ENCODE data around the gene IL34. TPM values are rescaled to one million over a fixed set of nuclear protein-coding genes. Genes with fewer than 3 reads are reported as not detected.

Gene IL34
- total and polyA plus RNA-seq, 5 donors from 2014 or later = not detected

GRCh38 chr16:70656065-70656711 is 9.8 kb downstream of the IL34 start:
- ATAC-seq (ENCODE audit: low read depth in 2 of 2) (no peak), DNase-seq (no peak)
- H3K27me3 ChIP-seq (ENCODE audit: control insufficient read depth, insufficient read depth, low read length) = no peaks in the 10 kb centered on the region
- H3K9me3 Mint-ChIP-seq = no peaks in the 10 kb centered on the region
- no peak overlapping the region for H3K4me3 Mint-ChIP-seq
- H3K9me3 ChIP-seq (ENCODE audit: control insufficient read depth in 2 of 2, low read length in 2 of 2) = no peaks in the 10 kb centered on the region
- no peaks in the 10 kb centered on the region for H3K36me3 ChIP-seq (ENCODE audit: control insufficient read depth, insufficient read depth, low read length)
- H3K4me1 ChIP-seq (ENCODE audit: control insufficient read depth, insufficient read depth, low read length, poor library complexity, severe bottlenecking) = no peaks in the 10 kb centered on the region
- H3K4me3 ChIP-seq (ENCODE audit: low read depth, low read length) = no peak overlapping the region
- no peak overlapping the region for H3K27ac ChIP-seq (ENCODE audit: insufficient read depth, low read length, poor library complexity, severe bottlenecking)
- H3K27me3 Mint-ChIP-seq = peaks cover 5% of the 10 kb centered on the region
- peaks cover 0 to 7% (median 3%) of the 10 kb centered on the region in 4 donors for H3K4me1 Mint-ChIP-seq
- H3K27ac Mint-ChIP-seq = no peak overlapping the region
- no peaks in the 10 kb centered on the region for H3K36me3 Mint-ChIP-seq

DNA sequence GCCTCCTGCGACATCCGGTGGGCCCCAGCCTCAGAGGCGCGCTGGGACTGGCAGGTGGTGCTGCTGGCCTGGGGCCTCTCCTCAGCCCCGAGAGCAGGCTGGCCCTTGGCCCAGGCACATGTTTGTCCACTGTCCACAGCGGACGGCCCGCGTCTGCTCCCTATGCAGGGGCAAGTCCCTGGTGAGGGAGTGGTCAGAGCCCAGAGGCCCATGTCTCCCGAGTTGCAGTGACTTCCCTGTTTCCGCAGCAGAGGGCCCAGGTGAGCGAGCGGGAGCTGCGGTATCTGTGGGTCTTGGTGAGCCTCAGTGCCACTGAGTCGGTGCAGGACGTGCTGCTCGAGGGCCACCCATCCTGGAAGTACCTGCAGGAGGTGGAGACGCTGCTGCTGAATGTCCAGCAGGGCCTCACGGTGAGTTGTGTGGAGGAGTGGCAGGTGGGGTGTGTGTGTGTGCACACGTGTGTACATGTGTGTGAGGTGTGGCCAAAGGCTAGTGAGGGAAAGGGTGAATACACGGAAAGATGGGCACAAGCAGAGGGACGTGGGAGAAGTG is 10.4 kb downstream of the IL34 start:
- H3K27ac ChIP-seq (ENCODE audit: insufficient read depth, low read length, poor library complexity, severe bottlenecking) = no peak overlapping the region
- DNase-seq = no peak
- H3K36me3 Mint-ChIP-seq = no peaks in the 10 kb centered on the region

DNA sequence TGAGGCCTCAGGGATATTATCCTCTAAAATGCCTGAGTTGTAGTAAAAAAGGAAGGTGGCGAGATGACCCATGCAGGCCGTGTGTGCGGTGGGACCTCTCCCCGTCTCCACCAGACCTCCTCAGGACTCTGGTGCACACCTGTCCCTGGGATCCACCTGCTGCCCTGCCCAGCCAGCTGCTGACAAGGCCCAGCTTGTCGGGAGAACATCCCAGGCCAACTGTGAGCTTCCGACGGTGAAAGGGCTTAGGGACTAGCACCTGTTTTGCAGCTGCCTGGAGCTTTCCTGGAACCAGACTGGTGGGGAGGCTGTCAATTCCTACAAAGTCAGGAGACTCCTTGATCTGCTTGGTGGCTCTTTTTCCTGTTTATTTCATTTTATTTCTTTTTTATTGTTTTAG is 11.6 kb downstream of the IL34 start:
- H3K27me3 Mint-ChIP-seq = peaks cover 5% of the 10 kb centered on the region
- no peak for DNase-seq
- no peaks in the 10 kb centered on the region for H3K9me3 Mint-ChIP-seq
- H3K27me3 ChIP-seq (ENCODE audit: control insufficient read depth, insufficient read depth, low read length) = no peaks in the 10 kb centered on the region
- no peak overlapping the region for H3K4me3 ChIP-seq (ENCODE audit: low read depth, low read length)
- no peak overlapping the region for H3K27ac Mint-ChIP-seq
- no peaks in the 10 kb centered on the region for H3K4me1 ChIP-seq (ENCODE audit: control insufficient read depth, insufficient read depth, low read length, poor library complexity, severe bottlenecking)
- H3K36me3 ChIP-seq (ENCODE audit: control insufficient read depth, insufficient read depth, low read length) = no peaks in the 10 kb centered on the region
- ATAC-seq (ENCODE audit: low read depth in 2 of 2) = no peak
- no peaks in the 10 kb centered on the region for H3K9me3 ChIP-seq (ENCODE audit: control insufficient read depth in 2 of 2, low read length in 2 of 2)
- no peak overlapping the region for H3K27ac ChIP-seq (ENCODE audit: insufficient read depth, low read length, poor library complexity, severe bottlenecking)
- peaks cover 0 to 7% (median 3%) of the 10 kb centered on the region in 4 donors for H3K4me1 Mint-ChIP-seq
- no peak overlapping the region for H3K4me3 Mint-ChIP-seq
- H3K36me3 Mint-ChIP-seq = no peaks in the 10 kb centered on the region

More for the DNA sequence above, 10.4 kb downstream of the IL34 start:
- no peaks in the 10 kb centered on the region for H3K27me3 ChIP-seq (ENCODE audit: control insufficient read depth, insufficient read depth, low read length)
- Mint-ChIP-seq H3K4me1 (peaks cover 0 to 7% (median 3%) of the 10 kb centered on the region in 4 donors), H3K27ac (no peak overlapping the region), H3K9me3 (no peaks in the 10 kb centered on the region), H3K27me3 (peaks cover 5% of the 10 kb centered on the region), H3K4me3 (peak overlapping the region in 1 of 4 donors; percentile 90)
- no peak overlapping the region for H3K4me3 ChIP-seq (ENCODE audit: low read depth, low read length)
- no peaks in the 10 kb centered on the region for H3K9me3 ChIP-seq (ENCODE audit: control insufficient read depth in 2 of 2, low read length in 2 of 2)
- H3K36me3 ChIP-seq (ENCODE audit: control insufficient read depth, insufficient read depth, low read length) = no peaks in the 10 kb centered on the region
- no peak for ATAC-seq (ENCODE audit: low read depth in 2 of 2)
- no peaks in the 10 kb centered on the region for H3K4me1 ChIP-seq (ENCODE audit: control insufficient read depth, insufficient read depth, low read length, poor library complexity, severe bottlenecking)

GRCh38 chr16:70658921-70659320 is 12.6 kb downstream of the IL34 start:
- DNase-seq = no peak
- no peak for ATAC-seq (ENCODE audit: low read depth in 2 of 2)
- no peak overlapping the region for H3K4me3 Mint-ChIP-seq

DNA sequence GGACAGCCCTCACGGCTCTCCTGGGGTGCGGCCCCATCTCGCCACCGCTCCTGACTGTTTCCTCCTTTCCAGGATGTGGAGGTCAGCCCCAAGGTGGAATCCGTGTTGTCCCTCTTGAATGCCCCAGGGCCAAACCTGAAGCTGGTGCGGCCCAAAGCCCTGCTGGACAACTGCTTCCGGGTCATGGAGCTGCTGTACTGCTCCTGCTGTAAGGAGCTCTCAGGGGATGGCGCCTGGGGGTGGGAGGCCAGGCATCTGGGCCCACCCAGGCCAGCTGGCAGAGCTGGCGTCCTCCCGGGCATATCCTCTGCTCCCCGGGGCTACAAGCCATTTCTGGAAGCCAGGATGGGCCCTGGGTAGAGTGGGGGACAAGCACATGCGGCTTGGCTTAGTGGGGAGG is 13.2 kb downstream of the IL34 start:
- H3K36me3 ChIP-seq (ENCODE audit: control insufficient read depth, insufficient read depth, low read length) = no peaks in the 10 kb centered on the region
- H3K9me3 ChIP-seq (ENCODE audit: control insufficient read depth in 2 of 2, low read length in 2 of 2) = no peaks in the 10 kb centered on the region
- Mint-ChIP-seq H3K4me1 (no peaks in the 10 kb centered on the region), H3K36me3 (no peaks in the 10 kb centered on the region), H3K27ac (no peak overlapping the region), H3K27me3 (peaks cover 5% of the 10 kb centered on the region), H3K9me3 (no peaks in the 10 kb centered on the region), H3K4me3 (no peak overlapping the region)
- ATAC-seq (ENCODE audit: low read depth in 2 of 2) (no peak), DNase-seq (no peak)
- H3K27me3 ChIP-seq (ENCODE audit: control insufficient read depth, insufficient read depth, low read length) = no peaks in the 10 kb centered on the region
- H3K4me1 ChIP-seq (ENCODE audit: control insufficient read depth, insufficient read depth, low read length, poor library complexity, severe bottlenecking) = no peaks in the 10 kb centered on the region
- H3K27ac ChIP-seq (ENCODE audit: insufficient read depth, low read length, poor library complexity, severe bottlenecking) = no peak overlapping the region
- H3K4me3 ChIP-seq (ENCODE audit: low read depth, low read length) = no peak overlapping the region

More at GRCh38 chr16:70658921-70659320, 12.6 kb downstream of the IL34 start:
- Histone ChIP-seq H3K36me3 (ENCODE audit: control insufficient read depth, insufficient read depth, low read length) (no peaks in the 10 kb centered on the region), H3K9me3 (ENCODE audit: control insufficient read depth in 2 of 2, low read length in 2 of 2) (no peaks in the 10 kb centered on the region), H3K4me3 (ENCODE audit: low read depth, low read length) (no peak overlapping the region), H3K4me1 (ENCODE audit: control insufficient read depth, insufficient read depth, low read length, poor library complexity, severe bottlenecking) (no peaks in the 10 kb centered on the region), H3K27ac (ENCODE audit: insufficient read depth, low read length, poor library complexity, severe bottlenecking) (no peak overlapping the region), H3K27me3 (ENCODE audit: control insufficient read depth, insufficient read depth, low read length) (no peaks in the 10 kb centered on the region)
- Mint-ChIP-seq H3K36me3 (no peaks in the 10 kb centered on the region), H3K9me3 (no peaks in the 10 kb centered on the region), H3K4me1 (peaks cover 0 to 3% (median under 1%) of the 10 kb centered on the region in 4 donors), H3K27me3 (peaks cover 5% of the 10 kb centered on the region), H3K27ac (no peak overlapping the region)

DNA sequence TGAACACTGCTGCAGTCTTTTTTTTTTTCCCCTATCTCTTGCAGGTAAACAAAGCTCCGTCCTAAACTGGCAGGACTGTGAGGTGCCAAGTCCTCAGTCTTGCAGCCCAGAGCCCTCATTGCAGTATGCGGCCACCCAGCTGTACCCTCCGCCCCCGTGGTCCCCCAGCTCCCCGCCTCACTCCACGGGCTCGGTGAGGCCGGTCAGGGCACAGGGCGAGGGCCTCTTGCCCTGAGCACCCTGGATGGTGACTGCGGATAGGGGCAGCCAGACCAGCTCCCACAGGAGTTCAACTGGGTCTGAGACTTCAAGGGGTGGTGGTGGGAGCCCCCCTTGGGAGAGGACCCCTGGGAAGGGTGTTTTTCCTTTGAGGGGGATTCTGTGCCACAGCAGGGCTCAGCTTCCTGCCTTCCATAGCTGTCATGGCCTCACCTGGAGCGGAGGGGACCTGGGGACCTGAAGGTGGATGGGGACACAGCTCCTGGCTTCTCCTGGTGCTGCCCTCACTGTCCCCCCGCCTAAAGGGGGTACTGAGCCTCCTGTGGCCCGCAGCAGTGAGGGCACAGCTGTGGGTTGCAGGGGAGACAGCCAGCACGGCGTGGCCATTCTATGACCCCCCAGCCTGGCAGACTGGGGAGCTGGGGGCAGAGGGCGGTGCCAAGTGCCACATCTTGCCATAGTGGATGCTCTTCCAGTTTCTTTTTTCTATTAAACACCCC is 13.8 kb downstream of the IL34 start:
- no peaks in the 10 kb centered on the region for H3K36me3 ChIP-seq (ENCODE audit: control insufficient read depth, insufficient read depth, low read length)
- Mint-ChIP-seq H3K4me1 (no peaks in the 10 kb centered on the region), H3K27me3 (peaks cover 5% of the 10 kb centered on the region), H3K27ac (no peak overlapping the region), H3K9me3 (no peaks in the 10 kb centered on the region), H3K4me3 (no peak overlapping the region), H3K36me3 (no peaks in the 10 kb centered on the region)
- no peaks in the 10 kb centered on the region for H3K4me1 ChIP-seq (ENCODE audit: control insufficient read depth, insufficient read depth, low read length, poor library complexity, severe bottlenecking)
- no peak overlapping the region for H3K27ac ChIP-seq (ENCODE audit: insufficient read depth, low read length, poor library complexity, severe bottlenecking)
- DNase-seq (no peak), ATAC-seq (ENCODE audit: low read depth in 2 of 2) (no peak)
- no peaks in the 10 kb centered on the region for H3K9me3 ChIP-seq (ENCODE audit: control insufficient read depth in 2 of 2, low read length in 2 of 2)
- no peaks in the 10 kb centered on the region for H3K27me3 ChIP-seq (ENCODE audit: control insufficient read depth, insufficient read depth, low read length)
- H3K4me3 ChIP-seq (ENCODE audit: low read depth, low read length) = no peak overlapping the region

GRCh38 chr16:70660672-70661350 is 14.5 kb downstream of the IL34 start:
- H3K27me3 Mint-ChIP-seq = peaks cover 5% of the 10 kb centered on the region
- DNase-seq (no peak), ATAC-seq (ENCODE audit: low read depth in 2 of 2) (no peak)
- H3K4me3 Mint-ChIP-seq = no peak overlapping the region
- H3K4me1 ChIP-seq (ENCODE audit: control insufficient read depth, insufficient read depth, low read length, poor library complexity, severe bottlenecking) = no peaks in the 10 kb centered on the region
- H3K27ac Mint-ChIP-seq = no peak overlapping the region
- H3K36me3 Mint-ChIP-seq = no peaks in the 10 kb centered on the region
- no peaks in the 10 kb centered on the region for H3K9me3 Mint-ChIP-seq
- H3K27me3 ChIP-seq (ENCODE audit: control insufficient read depth, insufficient read depth, low read length) = no peaks in the 10 kb centered on the region
- no peaks in the 10 kb centered on the region for H3K4me1 Mint-ChIP-seq
- H3K9me3 ChIP-seq (ENCODE audit: control insufficient read depth in 2 of 2, low read length in 2 of 2) = no peaks in the 10 kb centered on the region
- H3K27ac ChIP-seq (ENCODE audit: insufficient read depth, low read length, poor library complexity, severe bottlenecking) = no peak overlapping the region
- H3K36me3 ChIP-seq (ENCODE audit: control insufficient read depth, insufficient read depth, low read length) = no peaks in the 10 kb centered on the region
- H3K4me3 ChIP-seq (ENCODE audit: low read depth, low read length) = no peak overlapping the region
